ENCODE results near the gene ZNF654. TPM values are rescaled to one million over a fixed set of nuclear protein-coding genes. Genes with fewer than 3 reads are reported as not detected.
"Not testable (repeated sequence)": the region's sequence is repeated elsewhere in the genome, so short reads cannot be mapped to it uniquely, and the experiment has no call there.

The ZNF654 gene
- total and polyA plus RNA-seq, 10 donors: 2.8 to 22.3 (median 15.9) TPM

DNA sequence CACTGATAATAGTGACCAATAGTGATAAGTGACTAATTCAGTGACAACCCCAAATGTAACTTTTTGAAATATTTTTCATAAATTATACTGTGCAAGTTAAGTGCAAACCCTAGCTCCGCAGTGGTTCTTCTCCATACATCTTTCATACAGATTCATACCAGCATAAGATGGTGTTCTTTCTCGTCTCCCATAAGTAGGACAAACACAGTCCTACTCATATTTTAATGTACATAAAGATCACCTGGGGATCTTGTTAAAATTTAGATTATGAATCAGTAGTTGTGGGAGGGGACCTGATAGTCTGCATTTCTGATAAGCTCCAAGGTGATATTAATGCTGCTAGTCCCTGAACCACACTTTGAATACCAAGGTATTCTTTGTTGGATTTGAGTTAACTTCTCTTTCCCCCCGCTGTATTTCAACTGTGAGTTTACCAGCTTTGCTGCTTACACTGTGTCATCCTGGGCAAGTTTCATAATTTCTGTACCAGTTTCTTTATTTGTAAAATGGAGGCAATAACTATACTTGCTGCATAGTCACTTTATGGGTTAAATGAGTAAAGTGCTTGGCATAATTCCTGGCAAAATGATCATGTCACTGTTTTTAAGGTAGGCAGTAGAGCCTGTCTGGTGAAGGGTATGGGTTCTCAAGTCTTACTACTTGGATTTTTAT lies 56.0 kb downstream of the ZNF654 start:
- Histone ChIP-seq H3K4me1 (peaks cover 0 to 18% (median 2%) of the 10 kb centered on the region in 6 donors), H3K27ac (no peak overlapping the region), H3K36me3 (peaks cover 0 to 40% (median 10%) of the 10 kb centered on the region in 6 donors), H3K4me3 (no peak overlapping the region), H3K27me3 (replicated peaks in 1 of 7) (no peaks in the 10 kb centered on the region), H3K9me3 (no peaks in the 10 kb centered on the region)
- intact Hi-C loops (cut with DNase I; ENCODE audit: low total_unique reads): no loop called here
- WGBS, 5 donors: 79 to 90% (median 86%) methylated on average over 3 of the region's 3 CpGs
- no peak for DNase-seq
- TF ChIP-seq, protein P1, sequence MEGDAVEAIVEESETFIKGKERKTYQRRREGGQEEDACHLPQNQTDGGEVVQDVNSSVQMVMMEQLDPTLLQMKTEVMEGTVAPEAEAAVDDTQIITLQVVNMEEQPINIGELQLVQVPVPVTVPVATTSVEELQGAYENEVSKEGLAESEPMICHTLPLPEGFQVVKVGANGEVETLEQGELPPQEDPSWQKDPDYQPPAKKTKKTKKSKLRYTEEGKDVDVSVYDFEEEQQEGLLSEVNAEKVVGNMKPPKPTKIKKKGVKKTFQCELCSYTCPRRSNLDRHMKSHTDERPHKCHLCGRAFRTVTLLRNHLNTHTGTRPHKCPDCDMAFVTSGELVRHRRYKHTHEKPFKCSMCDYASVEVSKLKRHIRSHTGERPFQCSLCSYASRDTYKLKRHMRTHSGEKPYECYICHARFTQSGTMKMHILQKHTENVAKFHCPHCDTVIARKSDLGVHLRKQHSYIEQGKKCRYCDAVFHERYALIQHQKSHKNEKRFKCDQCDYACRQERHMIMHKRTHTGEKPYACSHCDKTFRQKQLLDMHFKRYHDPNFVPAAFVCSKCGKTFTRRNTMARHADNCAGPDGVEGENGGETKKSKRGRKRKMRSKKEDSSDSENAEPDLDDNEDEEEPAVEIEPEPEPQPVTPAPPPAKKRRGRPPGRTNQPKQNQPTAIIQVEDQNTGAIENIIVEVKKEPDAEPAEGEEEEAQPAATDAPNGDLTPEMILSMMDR (IDR thresholded peaks at IDR 0.05 in 8 of 11, conservative IDR thresholded peaks at IDR 0.05 in 3 of 11): no peak
- no peak for TF ChIP-seq POLR2A (IDR thresholded peaks at IDR 0.05)

DNA sequence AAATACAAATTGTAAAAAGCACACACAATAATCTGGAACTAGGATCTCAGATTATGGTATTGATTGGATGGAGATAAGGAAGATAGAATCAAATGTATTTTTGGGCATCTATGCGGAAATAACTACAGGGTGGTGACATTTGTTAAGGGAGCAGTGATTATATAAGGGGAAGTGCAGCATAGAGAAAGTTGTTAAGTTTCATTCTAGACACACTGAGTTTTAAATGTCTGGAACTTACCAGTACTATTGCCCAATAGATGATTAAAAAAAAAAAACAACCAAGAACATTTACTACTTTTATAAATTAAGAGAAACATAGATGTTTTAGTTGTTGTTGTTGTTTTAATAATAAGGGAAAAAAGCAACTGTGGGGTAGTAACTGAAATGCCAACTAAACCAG lies 58.6 kb downstream of the ZNF654 start:
- DNase-seq: no peak
- Histone ChIP-seq H3K9me3 (no peaks in the 10 kb centered on the region), H3K27me3 (replicated peaks in 1 of 7) (no peaks in the 10 kb centered on the region), H3K36me3 (peaks cover 0 to 40% (median 10%) of the 10 kb centered on the region in 6 donors), H3K4me3 (no peak overlapping the region), H3K27ac (no peak overlapping the region), H3K4me1 (peaks cover 0 to 18% (median 2%) of the 10 kb centered on the region in 6 donors)
- WGBS, 5 donors: 0 to 35% (median 33%) methylated on average over 1 of the region's 1 CpG
- no peak for TF ChIP-seq POLR2AphosphoS5 (IDR thresholded peaks at IDR 0.05)
- TF ChIP-seq, protein P1 (IDR thresholded peaks at IDR 0.05 in 8 of 11, conservative IDR thresholded peaks at IDR 0.05 in 3 of 11): no peak
- no peak for TF ChIP-seq POLR2A (IDR thresholded peaks at IDR 0.05)
- intact Hi-C loops (cut with DNase I; ENCODE audit: low total_unique reads): no loop called here

GRCh38 chr3:88118603-88119002 lies 59.5 kb downstream of the ZNF654 start:
- 96 to 100% (median 97%) methylated on average over 1 of the region's 2 CpGs for WGBS, 5 donors
- H3K27me3 ChIP-seq (replicated peaks in 1 of 7); H3K4me3 ChIP-seq; intact Hi-C loops (cut with DNase I; ENCODE audit: low total_unique reads); H3K9me3 ChIP-seq; DNase-seq; H3K27ac ChIP-seq: not testable (repeated sequence)
- Histone ChIP-seq H3K36me3 (peaks cover 0 to 40% (median 10%) of the 10 kb centered on the region in 6 donors), H3K4me1 (peaks cover 0 to 11% (median 3%) of the 10 kb centered on the region in 6 donors)

GRCh38 chr3:88123526-88123925 lies 64.5 kb downstream of the ZNF654 start:
- peaks cover 0 to 9% (median 0%) of the 10 kb centered on the region in 6 donors for H3K4me1 ChIP-seq
- no peak for TF ChIP-seq POLR2AphosphoS5 (IDR thresholded peaks at IDR 0.05)
- DNase-seq: no peak
- H3K9me3 ChIP-seq: no peaks in the 10 kb centered on the region
- no peak overlapping the region for H3K27ac ChIP-seq
- H3K27me3 ChIP-seq (replicated peaks in 1 of 7): no peaks in the 10 kb centered on the region
- WGBS, 5 donors: 88 to 100% (median 98%) methylated on average over 1 of the region's 1 CpG
- no peak overlapping the region for H3K4me3 ChIP-seq
- intact Hi-C loops (cut with DNase I; ENCODE audit: low total_unique reads): loop anchor here (10.0 kb wide), 1 partner anchor 349 kb away; no protein-coding TSS in a partner anchor
- peaks cover 0 to 12% (median under 1%) of the 10 kb centered on the region in 6 donors for H3K36me3 ChIP-seq

GRCh38 chr3:88131695-88132094 lies 72.6 kb downstream of the ZNF654 start:
- H3K36me3 ChIP-seq: peaks cover 0 to 72% (median 19%) of the 10 kb centered on the region in 6 donors
- 70 to 97% (median 87%) methylated on average over 1 of the region's 1 CpG for WGBS, 5 donors

More at GRCh38 chr3:88131695-88132094, 72.6 kb downstream of the ZNF654 start:
- H3K9me3 ChIP-seq: no peaks in the 10 kb centered on the region
- no peak for DNase-seq
- intact Hi-C loops (cut with DNase I; ENCODE audit: low total_unique reads): no loop called here
- no peaks in the 10 kb centered on the region for H3K4me1 ChIP-seq
- no peaks in the 10 kb centered on the region for H3K27me3 ChIP-seq (replicated peaks in 1 of 7)
- no peak for TF ChIP-seq POLR2A (IDR thresholded peaks at IDR 0.05)
- TF ChIP-seq, protein P1 (IDR thresholded peaks at IDR 0.05 in 8 of 11, conservative IDR thresholded peaks at IDR 0.05 in 3 of 11): no peak
- TF ChIP-seq POLR2AphosphoS5 (IDR thresholded peaks at IDR 0.05): no peak
- no peak overlapping the region for H3K27ac ChIP-seq
- no peak overlapping the region for H3K4me3 ChIP-seq

Data from spleen (tissue), 11 donors.